Measurements from ENCODE around the gene PPP6R2.

Gene PPP6R2

DNA sequence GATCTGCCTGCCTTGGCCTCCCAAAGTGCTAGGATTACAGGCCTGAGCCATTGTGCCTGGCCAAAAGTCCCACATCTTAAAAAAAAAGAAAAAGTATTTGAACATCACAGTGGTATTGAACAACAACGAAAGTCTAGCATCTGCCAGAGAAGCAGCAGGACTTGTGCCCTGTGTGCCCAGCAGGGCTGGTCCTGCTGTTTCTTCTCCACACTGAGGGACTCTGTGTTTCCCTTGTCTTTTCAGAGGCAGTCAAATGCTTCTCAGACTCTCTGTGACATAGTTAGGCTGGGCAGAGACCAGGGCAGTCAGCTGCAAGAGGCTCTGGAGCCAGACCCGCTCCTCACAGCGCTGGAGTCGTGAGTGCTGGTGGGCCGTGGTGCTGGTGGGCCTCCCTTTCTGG, 75.5 kb downstream of the PPP6R2 start:
- TF ChIP-seq CTCF (IDR thresholded peaks at IDR 0.05; ENCODE audit: insufficient read depth, low read depth, low read length, missing control alignments) = no peak
- no peak for DNase-seq (ENCODE audit: low read depth)

DNA sequence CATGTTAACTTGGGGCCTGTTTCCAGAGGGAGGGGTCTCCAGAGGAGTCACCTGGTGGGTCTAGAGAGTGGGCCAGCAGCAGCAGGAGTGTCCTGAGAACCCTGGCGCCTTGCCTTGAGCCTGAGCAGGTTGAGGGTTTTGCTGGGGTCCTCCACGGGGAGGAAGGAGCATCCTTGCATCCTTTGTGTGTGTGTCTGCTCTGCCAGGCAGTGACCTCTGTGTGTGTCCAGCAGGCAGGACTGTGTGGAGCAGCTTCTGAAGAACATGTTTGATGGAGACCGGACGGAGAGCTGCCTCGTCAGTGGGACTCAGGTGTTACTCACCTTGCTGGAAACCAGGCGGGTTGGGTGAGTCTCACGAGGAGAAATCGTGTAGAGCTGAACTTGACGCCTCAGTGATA, 76.0 kb downstream of the PPP6R2 start:
- DNase-seq (ENCODE audit: low read depth) = no peak
- no peak for TF ChIP-seq CTCF (IDR thresholded peaks at IDR 0.05; ENCODE audit: insufficient read depth, low read depth, low read length, missing control alignments)

More for the DNA sequence above, 75.5 kb downstream of the PPP6R2 start:
- H3K4me3 ChIP-seq (ENCODE audit: low read depth, low read length) = no peak overlapping the region

GRCh38 chr22:50420015-50420414, 76.9 kb downstream of the PPP6R2 start:
- no peak for DNase-seq (ENCODE audit: low read depth)
- no peak overlapping the region for H3K4me3 ChIP-seq (ENCODE audit: low read depth, low read length)
- no peak for TF ChIP-seq CTCF (IDR thresholded peaks at IDR 0.05; ENCODE audit: insufficient read depth, low read depth, low read length, missing control alignments)

More for the DNA sequence above, 76.0 kb downstream of the PPP6R2 start:
- no peak overlapping the region for H3K4me3 ChIP-seq (ENCODE audit: low read depth, low read length)

DNA sequence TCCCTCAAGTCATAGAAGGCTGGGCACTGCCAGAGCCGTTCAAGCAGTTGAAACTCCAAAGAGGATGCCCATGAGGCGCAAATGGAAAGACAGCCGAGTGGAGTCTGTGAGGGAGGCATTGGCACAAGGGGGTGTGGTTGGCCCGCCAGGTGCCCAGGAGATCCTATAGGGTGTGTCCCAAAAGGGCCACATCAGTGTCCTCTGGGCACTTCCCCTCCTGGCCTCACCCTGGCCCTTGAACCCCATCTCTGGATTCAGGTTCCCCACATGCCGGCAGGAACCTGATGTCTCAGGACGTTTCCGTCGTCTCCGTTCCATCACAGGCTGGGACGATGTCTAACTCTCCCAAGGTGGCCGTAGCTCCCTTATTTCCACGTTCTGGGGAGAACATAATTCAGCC, 77.5 kb downstream of the PPP6R2 start:
- no peak for DNase-seq (ENCODE audit: low read depth)
- no peak for TF ChIP-seq CTCF (IDR thresholded peaks at IDR 0.05; ENCODE audit: insufficient read depth, low read depth, low read length, missing control alignments)
- H3K4me3 ChIP-seq (ENCODE audit: low read depth, low read length) = no peak overlapping the region

DNA sequence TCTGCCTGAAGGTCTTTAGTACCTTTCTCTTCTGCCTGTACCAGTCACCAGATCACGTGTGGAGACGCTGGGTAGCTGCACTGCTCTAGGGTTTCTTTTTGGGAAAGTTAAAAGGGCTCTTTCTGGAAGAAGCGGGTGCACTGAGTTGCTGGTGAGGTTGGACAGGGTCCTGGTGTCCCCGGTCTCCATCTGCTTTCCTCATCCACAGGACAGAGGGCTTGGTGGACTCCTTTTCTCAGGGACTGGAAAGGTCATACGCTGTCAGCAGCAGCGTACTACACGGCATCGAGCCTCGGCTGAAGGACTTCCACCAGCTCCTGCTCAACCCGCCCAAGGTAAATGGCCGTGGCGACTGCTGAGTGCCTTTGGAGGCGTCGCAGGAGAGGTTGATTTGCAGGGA, 78.9 kb downstream of the PPP6R2 start:
- no peak for DNase-seq (ENCODE audit: low read depth)
- no peak overlapping the region for H3K4me3 ChIP-seq (ENCODE audit: low read depth, low read length)
- no peak for TF ChIP-seq CTCF (IDR thresholded peaks at IDR 0.05; ENCODE audit: insufficient read depth, low read depth, low read length, missing control alignments)

DNA sequence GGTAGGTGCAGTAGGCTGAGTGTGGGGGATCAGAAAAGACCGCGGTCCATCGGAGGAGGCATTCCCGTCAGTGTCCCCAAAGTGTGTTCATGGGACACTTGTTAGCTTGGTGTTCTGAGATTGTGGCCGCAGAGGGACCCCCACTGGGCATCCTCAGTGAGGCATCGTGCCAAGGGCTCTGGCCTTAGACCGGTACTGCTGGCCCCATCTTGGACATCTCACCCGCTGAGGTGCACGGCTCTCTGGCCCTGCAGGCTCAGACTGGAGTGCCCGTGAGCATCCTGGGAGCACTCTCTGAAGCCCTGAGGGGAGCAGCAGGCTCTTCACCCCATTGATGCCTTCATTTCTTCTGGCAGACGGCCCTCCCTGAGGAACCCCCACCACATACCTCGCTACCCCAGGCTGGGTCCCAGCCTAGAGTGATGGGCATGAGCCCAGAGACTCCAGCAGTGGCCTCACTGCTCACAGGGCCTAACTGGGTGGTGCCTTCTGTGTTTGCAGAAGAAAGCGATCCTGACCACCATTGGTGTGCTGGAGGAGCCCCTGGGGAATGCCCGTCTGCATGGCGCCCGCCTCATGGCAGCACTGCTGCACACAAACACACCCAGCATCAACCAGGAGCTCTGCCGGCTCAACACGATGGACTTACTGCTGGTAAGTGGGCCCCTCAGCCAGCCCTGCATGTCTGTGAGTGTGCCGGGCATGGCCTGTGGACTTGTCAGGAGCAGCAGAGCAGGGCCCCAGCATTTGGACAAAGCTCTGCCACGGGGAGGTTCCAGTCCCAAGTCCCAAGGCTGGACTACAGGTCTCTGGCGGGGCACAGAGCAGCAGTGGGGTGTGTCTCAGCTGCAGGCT, 80.1 kb downstream of the PPP6R2 start:
- no peak overlapping the region for H3K4me3 ChIP-seq (ENCODE audit: low read depth, low read length)
- no peak for TF ChIP-seq CTCF (IDR thresholded peaks at IDR 0.05; ENCODE audit: insufficient read depth, low read depth, low read length, missing control alignments)
- no peak for DNase-seq (ENCODE audit: low read depth)

DNA sequence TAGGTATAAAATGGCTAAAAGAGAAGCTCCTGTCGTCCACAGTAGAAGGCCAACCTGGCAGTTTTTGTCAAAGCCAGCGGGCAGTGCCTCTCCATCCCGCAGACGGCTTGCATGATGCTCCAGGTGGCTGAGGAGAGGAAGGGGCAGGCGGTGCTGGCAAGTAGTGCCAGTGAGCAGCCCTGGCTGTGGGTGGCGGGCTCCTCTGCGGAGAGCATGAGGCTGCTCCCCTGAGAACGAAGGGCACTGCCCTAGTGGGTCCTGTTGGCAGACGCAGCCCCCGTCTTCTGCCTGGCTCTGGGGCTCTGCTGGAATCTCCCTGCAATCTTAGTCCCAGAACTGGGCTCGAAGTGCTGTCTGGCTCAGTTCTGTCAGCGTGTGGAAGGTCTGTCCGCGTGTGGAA, 80.8 kb downstream of the PPP6R2 start:
- TF ChIP-seq CTCF (IDR thresholded peaks at IDR 0.05; ENCODE audit: insufficient read depth, low read depth, low read length, missing control alignments) = no peak
- no peak overlapping the region for H3K4me3 ChIP-seq (ENCODE audit: low read depth, low read length)
- no peak for DNase-seq (ENCODE audit: low read depth)
